ENCODE results near the gene ZBTB20.

- TF ChIP-seq CTCF (IDR thresholded peaks at IDR 0.05; ENCODE audit: insufficient read depth, low read depth, low read length) (no peak), EZH2 (IDR thresholded peaks at IDR 0.05; ENCODE audit: insufficient read depth, low read length) (no peak)
Observed at GRCh38 chr3:114308830-114309229, 838.3 kb downstream of the ZBTB20 start.
